ENCODE data around the gene ADAMTS13.
"Not testable (repeated sequence)": the region's sequence is repeated elsewhere in the genome, so short reads cannot be mapped to it uniquely, and the experiment has no call there.

Gene ADAMTS13

DNA sequence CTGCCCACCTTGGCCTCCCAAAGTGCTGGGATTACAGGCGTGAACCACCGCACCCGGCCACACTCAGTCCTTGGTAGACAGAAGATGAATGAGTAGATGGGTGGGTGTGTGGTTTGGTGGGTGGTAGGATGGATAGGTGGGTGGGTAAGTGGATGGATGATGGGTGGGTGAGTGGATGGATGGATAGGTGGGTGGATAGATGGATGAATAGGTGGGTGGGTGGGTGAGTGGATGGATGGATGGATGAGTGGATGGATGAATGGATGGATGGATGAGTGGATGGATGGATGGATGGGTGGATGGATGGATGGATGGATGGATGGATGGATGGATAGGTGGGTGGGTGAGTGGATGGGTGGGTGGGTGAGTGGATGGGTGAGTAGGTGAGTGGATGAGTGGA lies 29.9 kb upstream of the ADAMTS13 start:
- not testable (repeated sequence) for DNase-seq (ENCODE audit: low read depth)

DNA sequence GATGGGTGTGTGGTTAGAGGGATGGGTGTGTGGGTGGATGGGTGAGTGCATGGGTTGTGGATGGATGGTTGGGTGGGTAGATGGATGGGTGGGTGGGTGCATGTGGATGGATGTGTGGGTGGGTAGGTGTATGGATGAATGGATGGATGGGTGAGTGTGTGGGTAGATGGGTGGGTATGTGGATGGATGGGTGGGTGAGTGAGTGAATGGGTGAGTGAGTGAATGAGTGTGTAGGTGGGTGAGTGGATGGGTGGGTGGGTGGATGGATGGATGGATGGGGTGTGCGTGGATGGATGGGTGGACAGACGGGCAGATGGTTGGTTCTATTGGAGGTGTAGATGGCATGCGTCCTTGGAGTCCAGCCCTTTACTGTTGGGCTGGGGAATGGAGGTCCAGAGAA lies 28.8 kb upstream of the ADAMTS13 start:
- DNase-seq (ENCODE audit: low read depth), result no peak

- no peak for DNase-seq (ENCODE audit: low read depth)
These were observed 27.4 kb upstream of the ADAMTS13 start for GRCh38 chr9:133394687-133395271.

DNA sequence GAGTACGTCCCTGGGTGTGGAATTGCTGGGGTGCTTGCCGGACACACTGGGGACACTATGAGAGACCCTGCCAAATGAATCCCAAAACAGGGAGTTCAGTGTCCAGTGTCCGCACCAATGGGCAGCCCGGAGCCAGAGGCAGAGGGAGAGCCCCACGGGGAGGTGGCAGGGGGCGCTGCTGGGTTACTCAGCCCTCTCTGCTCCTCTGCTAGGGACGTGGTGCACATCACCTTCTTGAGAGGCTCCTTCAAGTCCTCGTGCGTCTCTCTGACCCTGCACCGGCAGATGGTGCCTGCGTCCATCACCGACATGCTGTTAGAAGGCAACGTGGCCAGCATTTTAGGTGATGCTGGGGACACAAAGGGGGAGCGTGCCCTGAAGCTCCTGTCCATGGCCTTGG lies 25.2 kb upstream of the ADAMTS13 start:
- no peak for DNase-seq (ENCODE audit: low read depth)

DNA sequence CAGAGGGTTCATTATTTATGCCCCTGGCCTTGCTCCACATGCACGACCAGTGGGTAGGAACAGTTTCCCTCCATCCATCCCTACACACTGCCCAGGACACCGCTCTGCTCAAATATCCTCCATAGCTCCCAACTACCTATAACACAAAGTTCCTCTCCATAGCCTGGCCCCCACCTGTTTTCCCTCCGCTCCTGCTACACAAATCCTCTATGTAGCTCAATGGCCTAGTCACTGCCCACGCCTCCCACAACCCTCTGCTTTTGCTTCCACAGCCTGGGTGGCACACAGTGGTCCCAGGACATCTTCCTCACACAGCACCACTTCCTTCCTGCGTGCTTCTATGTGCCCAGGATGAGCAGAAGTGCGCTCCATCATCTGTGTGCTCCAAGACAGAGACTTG lies 24.8 kb upstream of the ADAMTS13 start:
- DNase-seq (ENCODE audit: low read depth), result no peak

- no peak for DNase-seq (ENCODE audit: low read depth)
These were observed 24.3 kb upstream of the ADAMTS13 start for GRCh38 chr9:133397895-133398294.

DNA sequence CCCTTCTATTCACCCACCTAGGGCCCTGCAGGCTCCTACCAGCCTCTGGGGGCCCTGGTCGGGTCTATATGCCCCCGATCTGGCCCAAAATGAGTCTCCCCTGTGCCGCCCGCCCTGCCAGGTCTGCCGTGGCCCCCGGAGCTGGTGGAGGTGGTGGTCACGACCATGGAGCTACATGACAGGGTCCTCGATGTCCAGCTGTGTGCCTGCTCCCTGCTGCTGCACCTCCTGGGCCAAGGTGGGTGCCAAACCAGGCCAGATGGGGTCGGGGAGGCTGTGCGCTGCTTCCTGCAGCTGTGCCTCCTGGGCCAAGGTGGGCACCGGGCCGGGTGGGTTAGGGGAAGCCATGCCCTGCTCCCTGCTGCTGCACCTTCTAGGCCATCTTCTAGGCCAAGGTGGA lies 21.9 kb upstream of the ADAMTS13 start:
- no peak for DNase-seq (ENCODE audit: low read depth)

DNA sequence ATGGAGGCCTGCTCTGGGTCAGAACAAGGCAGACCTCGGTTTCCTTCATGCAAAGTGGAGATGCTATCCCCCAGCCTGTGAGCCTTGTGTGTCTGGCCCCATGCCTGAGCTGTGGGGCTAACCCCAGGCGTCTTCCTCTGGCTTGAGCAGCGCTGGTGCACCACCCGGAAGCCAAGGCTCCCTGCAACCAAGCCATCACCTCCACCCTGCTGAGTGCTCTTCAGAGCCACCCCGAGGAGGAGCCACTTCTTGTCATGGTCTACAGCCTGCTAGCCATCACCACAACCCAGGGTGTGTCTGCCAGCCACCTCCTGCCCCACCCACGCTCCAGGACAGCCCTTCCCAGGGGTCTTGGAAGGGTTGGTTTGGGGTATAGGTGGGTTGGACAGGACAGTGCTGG lies 20.6 kb upstream of the ADAMTS13 start:
- DNase-seq (ENCODE audit: low read depth), result no peak

- DNase-seq (ENCODE audit: low read depth), result no peak
These were observed 19.5 kb upstream of the ADAMTS13 start for GRCh38 chr9:133402689-133403088.

- peak; percentile 38 for DNase-seq (ENCODE audit: low read depth)
These were observed 18.3 kb upstream of the ADAMTS13 start for GRCh38 chr9:133403766-133404453.

DNA sequence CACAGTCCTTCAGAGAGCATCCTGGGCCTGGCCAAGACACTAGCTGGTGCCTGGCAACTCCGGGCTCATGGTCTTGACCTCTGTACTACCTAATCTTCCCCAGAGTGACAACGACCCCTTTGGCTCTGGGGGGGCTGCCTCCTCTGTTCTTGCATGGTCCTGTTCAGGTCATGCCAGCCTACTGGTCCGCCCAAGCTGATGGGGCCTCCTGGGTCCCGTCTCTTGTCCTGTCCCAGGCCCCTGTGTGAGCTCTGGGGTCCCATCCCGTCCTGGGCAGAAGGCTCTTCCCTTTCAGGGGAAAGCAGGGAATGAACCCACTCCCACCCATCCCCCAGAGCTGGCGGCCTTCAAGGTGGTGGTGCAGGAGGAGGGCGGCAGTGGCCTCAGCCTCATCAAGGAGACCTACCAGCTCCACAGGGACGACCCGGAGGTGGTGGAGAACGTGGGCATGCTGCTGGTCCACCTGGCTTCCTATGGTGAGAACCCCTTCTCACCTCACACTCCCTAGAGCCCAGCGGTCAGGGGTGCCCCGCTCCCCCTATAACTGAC lies 17.6 kb upstream of the ADAMTS13 start:
- no peak for DNase-seq (ENCODE audit: low read depth)

GRCh38 chr9:133405508-133406438 lies 16.4 kb upstream of the ADAMTS13 start:
- no peak for DNase-seq (ENCODE audit: low read depth)

DNA sequence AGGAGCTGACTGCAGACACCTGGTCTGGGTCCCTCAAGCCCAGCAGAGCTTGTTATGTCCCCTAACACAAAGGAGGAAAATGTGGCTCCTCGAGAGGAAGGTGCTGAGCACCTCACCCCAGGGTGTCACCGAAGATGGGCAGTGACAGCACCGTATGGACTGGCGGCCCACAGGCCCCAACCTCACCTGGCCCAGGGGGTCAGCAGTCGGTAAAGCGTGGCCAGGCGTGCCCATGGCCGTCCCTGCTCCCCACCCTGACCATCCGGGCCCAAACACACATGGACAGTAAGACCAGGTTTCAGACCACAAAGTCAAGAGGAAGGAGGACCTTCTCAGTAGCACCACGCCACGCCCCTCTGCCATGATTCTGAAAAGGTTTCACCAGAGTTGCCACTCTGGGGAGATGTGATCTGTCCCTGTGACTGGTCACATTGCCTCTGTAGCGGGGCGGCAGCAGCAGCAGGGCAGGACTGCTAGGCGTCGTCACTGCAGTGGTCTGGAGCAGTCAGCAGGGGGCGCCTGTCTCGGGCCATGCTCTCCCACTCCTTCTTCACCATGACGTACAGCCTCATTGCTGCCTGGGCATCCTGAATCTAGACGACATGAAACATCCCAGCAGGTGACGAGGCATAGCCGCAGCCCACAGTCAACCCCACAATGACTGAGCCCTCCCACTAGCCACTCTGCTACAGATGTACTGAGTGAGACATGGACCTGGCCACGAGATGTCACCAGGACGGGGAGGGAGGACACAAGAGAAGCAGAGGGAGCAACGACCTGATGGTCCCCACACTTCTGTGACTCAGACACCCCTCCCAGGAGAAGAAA lies 15.5 kb upstream of the ADAMTS13 start:
- peak; percentile 55 for DNase-seq (ENCODE audit: low read depth)

- DNase-seq (ENCODE audit: low read depth), result no peak
These were observed 14.1 kb upstream of the ADAMTS13 start for GRCh38 chr9:133408042-133408441.

GRCh38 chr9:133415170-133415569 lies 7.0 kb upstream of the ADAMTS13 start:
- DNase-seq (ENCODE audit: low read depth), result no peak

GRCh38 chr9:133417541-133418461 lies 4.4 kb upstream of the ADAMTS13 start, which contains the start of gene REXO4:
Gene REXO4 (minus strand): TSS chr9:133418010. CDS start chr9:133417844, 166 bp downstream.
- peak; percentile 64 for DNase-seq (ENCODE audit: low read depth)

DNA sequence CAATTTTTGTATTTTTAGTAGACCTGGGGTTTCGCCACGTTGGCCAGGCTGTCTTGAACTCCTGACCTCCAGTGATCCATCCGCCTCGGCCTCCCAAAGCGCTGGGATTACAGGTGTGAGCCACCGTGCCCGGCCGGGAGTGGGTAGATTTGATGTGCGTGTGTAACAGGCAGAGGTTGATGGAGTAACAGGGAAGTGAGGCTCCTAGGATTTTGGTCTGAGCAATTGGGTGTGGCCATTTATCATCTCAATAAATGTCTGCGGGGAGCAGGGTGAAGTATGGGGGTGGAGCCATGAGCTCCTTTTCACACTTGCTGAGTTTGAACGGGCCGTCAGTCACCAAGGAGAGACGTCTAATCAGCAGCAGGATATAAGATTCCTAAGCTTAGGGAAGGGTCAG lies 3.2 kb upstream of the ADAMTS13 start:
- DNase-seq (ENCODE audit: low read depth), result no peak

- DNase-seq (ENCODE audit: low read depth), result no peak
These were observed 1.8 kb upstream of the ADAMTS13 start for GRCh38 chr9:133420392-133420827.

DNA sequence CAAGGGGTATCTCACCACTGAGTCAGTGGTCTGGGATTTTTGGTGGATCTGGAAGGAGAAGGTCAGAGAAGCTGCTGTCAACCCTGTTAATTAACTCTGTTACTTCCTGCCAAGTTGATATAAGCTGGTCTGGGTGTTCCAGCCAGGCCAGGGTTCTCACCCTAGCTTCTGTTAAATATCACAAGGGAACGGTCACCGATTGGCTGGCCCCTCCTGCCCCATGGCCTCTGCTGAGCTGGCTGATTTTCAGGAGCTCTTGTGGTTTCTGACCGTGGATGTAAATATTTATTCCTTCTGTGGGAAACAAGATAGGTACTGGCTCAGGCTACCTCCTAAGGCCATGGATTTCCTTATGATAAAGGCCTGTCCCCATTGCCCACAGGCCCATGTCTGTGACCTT lies 1.0 kb downstream of the ADAMTS13 start:
- DNase-seq (ENCODE audit: low read depth), result no peak

DNA sequence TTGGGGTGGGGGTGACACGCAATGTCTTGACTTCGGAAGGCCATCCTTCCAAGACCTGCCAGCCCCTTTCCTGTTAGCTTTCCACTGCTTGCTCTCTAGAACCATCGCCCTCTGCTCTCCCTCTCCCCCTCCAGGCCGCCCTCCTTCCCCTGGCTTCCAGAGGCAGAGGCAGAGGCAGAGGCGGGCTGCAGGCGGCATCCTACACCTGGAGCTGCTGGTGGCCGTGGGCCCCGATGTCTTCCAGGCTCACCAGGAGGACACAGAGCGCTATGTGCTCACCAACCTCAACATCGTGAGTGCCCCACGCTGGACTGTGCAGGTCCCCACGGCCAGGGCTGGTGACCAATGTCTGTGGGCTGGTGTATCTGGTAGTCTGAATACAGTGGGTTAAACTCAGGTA lies 2.0 kb downstream of the ADAMTS13 start:
- no peak for DNase-seq (ENCODE audit: low read depth)

All from stimulated activated CD8-positive, alpha-beta memory T cell treated with anti-CD3 and anti-CD28 coated beads, Interleukin-15, amount 100 ng/mL, for 1 hour (primary cell).